ENCODE results near the gene ADO. TPM values are rescaled to one million over a fixed set of nuclear protein-coding genes. Genes with fewer than 3 reads are reported as not detected.

Gene ADO
- total and polyA plus RNA-seq, 10 of the 15 experiments (the other 5 are each of a cell fraction or from before 2014, with no cell fraction given), result 4.3 to 44.6 (median 18.7) TPM

DNA sequence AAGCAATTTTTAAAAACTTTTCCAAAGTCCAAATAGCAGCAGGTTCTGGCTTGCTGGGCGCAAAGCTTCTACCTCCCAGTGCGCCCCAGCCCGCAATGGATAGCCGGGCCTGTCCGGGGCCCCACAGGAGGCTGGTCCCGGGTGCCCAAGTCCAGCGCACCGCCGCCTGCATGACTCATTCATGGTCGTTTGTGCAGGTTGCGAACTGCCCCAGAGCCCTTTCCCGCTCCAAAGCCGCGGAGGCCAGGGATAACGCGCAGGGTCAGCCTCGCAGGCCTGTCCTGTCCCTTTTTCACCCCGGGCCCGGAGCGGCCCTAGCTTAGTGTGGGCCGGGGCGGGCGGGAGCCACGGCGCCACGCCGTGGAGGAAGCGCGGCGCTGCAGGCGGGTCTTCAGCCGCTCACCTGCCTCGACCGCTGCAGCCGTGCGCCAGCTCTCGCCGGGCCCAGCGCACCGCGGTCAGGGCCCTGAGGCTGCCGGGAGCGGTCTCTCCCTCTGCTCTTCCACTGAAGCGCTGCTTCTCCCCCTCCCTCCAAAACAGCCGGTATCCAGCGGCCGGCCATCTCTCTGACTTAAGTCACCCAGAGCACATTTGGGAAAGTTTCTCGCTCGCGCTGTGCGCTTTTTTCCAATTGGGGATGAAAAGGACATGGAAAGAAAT, 13.4 kb downstream of the ADO start (continued):
- TF ChIP-seq MYC (IDR thresholded peaks at IDR 0.05; ENCODE audit: insufficient read depth, insufficient read length, insufficient replicate concordance, low read length, severe bottlenecking) (no peak), POLR2AphosphoS2 (IDR thresholded peaks at IDR 0.05; ENCODE audit: low read depth, low read length) (no peak), KDM1A (IDR thresholded peaks at IDR 0.05; ENCODE audit: borderline replicate concordance) (no peak), SUZ12 (IDR thresholded peaks at IDR 0.05; ENCODE audit: unreplicated experiment) (no peak), STAT3 (IDR thresholded peaks at IDR 0.05; ENCODE audit: low read depth, low read length) (no peak), TARDBP (IDR thresholded peaks at IDR 0.05; ENCODE audit: borderline replicate concordance) (no peak), TCF12 (IDR thresholded peaks at IDR 0.05; ENCODE audit: low read depth, low read length) (0 out of 2 replicates have a peak, but pooled peaks have one; percentile 53), SMAD1 (IDR thresholded peaks at IDR 0.05; ENCODE audit: low read depth, partially characterized antibody) (no peak), LARP7 (IDR thresholded peaks at IDR 0.05) (peak; percentile 90), BCL11A (IDR thresholded peaks at IDR 0.05; ENCODE audit: low read depth, low read length) (no peak), MEF2A (IDR thresholded peaks at IDR 0.05; ENCODE audit: insufficient read depth, low read depth, low read length) (0 out of 2 replicates have a peak, but pooled peaks have one; percentile 52), RAD21 (IDR thresholded peaks at IDR 0.05; ENCODE audit: insufficient read depth, low read depth, low read length) (peak; percentile 84), YBX1 (IDR thresholded peaks at IDR 0.05) (no peak)
- TF ChIP-seq, protein P1, sequence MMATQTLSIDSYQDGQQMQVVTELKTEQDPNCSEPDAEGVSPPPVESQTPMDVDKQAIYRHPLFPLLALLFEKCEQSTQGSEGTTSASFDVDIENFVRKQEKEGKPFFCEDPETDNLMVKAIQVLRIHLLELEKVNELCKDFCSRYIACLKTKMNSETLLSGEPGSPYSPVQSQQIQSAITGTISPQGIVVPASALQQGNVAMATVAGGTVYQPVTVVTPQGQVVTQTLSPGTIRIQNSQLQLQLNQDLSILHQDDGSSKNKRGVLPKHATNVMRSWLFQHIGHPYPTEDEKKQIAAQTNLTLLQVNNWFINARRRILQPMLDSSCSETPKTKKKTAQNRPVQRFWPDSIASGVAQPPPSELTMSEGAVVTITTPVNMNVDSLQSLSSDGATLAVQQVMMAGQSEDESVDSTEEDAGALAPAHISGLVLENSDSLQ (IDR thresholded peaks at IDR 0.05), result no peak
- TF ChIP-seq, protein P2, sequence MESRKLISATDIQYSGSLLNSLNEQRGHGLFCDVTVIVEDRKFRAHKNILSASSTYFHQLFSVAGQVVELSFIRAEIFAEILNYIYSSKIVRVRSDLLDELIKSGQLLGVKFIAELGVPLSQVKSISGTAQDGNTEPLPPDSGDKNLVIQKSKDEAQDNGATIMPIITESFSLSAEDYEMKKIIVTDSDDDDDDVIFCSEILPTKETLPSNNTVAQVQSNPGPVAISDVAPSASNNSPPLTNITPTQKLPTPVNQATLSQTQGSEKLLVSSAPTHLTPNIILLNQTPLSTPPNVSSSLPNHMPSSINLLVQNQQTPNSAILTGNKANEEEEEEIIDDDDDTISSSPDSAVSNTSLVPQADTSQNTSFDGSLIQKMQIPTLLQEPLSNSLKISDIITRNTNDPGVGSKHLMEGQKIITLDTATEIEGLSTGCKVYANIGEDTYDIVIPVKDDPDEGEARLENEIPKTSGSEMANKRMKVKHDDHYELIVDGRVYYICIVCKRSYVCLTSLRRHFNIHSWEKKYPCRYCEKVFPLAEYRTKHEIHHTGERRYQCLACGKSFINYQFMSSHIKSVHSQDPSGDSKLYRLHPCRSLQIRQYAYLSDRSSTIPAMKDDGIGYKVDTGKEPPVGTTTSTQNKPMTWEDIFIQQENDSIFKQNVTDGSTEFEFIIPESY (IDR thresholded peaks at IDR 0.05), result peak; percentile 39; the same call in 1 of the 2 replicates
- TF ChIP-seq, protein P3, sequence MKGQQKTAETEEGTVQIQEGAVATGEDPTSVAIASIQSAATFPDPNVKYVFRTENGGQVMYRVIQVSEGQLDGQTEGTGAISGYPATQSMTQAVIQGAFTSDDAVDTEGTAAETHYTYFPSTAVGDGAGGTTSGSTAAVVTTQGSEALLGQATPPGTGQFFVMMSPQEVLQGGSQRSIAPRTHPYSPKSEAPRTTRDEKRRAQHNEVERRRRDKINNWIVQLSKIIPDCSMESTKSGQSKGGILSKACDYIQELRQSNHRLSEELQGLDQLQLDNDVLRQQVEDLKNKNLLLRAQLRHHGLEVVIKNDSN (IDR thresholded peaks at IDR 0.05; ENCODE audit: borderline replicate concordance, extremely low read length, insufficient read depth, low read depth, low read length), result no peak
- TF ChIP-seq, protein P4, sequence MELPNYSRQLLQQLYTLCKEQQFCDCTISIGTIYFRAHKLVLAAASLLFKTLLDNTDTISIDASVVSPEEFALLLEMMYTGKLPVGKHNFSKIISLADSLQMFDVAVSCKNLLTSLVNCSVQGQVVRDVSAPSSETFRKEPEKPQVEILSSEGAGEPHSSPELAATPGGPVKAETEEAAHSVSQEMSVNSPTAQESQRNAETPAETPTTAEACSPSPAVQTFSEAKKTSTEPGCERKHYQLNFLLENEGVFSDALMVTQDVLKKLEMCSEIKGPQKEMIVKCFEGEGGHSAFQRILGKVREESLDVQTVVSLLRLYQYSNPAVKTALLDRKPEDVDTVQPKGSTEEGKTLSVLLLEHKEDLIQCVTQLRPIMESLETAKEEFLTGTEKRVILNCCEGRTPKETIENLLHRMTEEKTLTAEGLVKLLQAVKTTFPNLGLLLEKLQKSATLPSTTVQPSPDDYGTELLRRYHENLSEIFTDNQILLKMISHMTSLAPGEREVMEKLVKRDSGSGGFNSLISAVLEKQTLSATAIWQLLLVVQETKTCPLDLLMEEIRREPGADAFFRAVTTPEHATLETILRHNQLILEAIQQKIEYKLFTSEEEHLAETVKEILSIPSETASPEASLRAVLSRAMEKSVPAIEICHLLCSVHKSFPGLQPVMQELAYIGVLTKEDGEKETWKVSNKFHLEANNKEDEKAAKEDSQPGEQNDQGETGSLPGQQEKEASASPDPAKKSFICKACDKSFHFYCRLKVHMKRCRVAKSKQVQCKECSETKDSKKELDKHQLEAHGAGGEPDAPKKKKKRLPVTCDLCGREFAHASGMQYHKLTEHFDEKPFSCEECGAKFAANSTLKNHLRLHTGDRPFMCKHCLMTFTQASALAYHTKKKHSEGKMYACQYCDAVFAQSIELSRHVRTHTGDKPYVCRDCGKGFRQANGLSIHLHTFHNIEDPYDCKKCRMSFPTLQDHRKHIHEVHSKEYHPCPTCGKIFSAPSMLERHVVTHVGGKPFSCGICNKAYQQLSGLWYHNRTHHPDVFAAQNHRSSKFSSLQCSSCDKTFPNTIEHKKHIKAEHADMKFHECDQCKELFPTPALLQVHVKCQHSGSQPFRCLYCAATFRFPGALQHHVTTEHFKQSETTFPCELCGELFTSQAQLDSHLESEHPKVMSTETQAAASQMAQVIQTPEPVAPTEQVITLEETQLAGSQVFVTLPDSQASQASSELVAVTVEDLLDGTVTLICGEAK (IDR thresholded peaks at IDR 0.05; ENCODE audit: borderline replicate concordance), result no peak
- TF ChIP-seq, protein P5, sequence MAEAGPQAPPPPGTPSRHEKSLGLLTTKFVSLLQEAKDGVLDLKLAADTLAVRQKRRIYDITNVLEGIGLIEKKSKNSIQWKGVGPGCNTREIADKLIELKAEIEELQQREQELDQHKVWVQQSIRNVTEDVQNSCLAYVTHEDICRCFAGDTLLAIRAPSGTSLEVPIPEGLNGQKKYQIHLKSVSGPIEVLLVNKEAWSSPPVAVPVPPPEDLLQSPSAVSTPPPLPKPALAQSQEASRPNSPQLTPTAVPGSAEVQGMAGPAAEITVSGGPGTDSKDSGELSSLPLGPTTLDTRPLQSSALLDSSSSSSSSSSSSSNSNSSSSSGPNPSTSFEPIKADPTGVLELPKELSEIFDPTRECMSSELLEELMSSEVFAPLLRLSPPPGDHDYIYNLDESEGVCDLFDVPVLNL (IDR thresholded peaks at IDR 0.05; ENCODE audit: low read depth, low read length), result no peak
- TF ChIP-seq, protein P6, sequence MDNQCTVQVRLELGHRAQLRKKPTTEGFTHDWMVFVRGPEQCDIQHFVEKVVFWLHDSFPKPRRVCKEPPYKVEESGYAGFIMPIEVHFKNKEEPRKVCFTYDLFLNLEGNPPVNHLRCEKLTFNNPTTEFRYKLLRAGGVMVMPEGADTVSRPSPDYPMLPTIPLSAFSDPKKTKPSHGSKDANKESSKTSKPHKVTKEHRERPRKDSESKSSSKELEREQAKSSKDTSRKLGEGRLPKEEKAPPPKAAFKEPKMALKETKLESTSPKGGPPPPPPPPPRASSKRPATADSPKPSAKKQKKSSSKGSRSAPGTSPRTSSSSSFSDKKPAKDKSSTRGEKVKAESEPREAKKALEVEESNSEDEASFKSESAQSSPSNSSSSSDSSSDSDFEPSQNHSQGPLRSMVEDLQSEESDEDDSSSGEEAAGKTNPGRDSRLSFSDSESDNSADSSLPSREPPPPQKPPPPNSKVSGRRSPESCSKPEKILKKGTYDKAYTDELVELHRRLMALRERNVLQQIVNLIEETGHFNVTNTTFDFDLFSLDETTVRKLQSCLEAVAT (IDR thresholded peaks at IDR 0.05), result no peak
